ENCODE data around the gene SYVN1. TPM values are rescaled to one million over a fixed set of nuclear protein-coding genes. Genes with fewer than 3 reads are reported as not detected.
A peak's percentile ranks its signal among the peaks of the same experiment; 100 is the strongest.
"Not testable (repeated sequence)": the region's sequence is repeated elsewhere in the genome, so short reads cannot be mapped to it uniquely, and the experiment has no call there.

Gene SYVN1
- total RNA-seq, 4 donors from 2014 or later = 28.8 to 103 (median 69.7) TPM

- Histone ChIP-seq H3K36me3 (peaks cover 4% of the 10 kb centered on the region in 2 donors), H3K4me1 (peaks cover 30 to 39% of the 10 kb centered on the region in 2 donors), H3K27me3 (no peaks in the 10 kb centered on the region), H3K27ac (peak overlapping the region; percentile 74 to 99 (median 92)), H3K4me3 (replicated peaks in 1 of 3) (peak overlapping the region; percentile 22 to 84 (median 83)), H3K9me3 (no peaks in the 10 kb centered on the region)
- intact Hi-C loops (cut with DNase I) = loop anchor here (5.0 kb wide), 2 partner anchors 49 to 69 kb away; partner anchors contain the start of genes SYVN1 and TM7SF2
- TF ChIP-seq CTCF (IDR thresholded peaks at IDR 0.05) (peak in 5 of 6 experiments; percentile 20 to 62 (median 43)), POLR2A (IDR thresholded peaks at IDR 0.05) (peak in 1 of 2 donors; percentile 47)
- WGBS, 2 donors = 0 to 2% methylated on average over 3 to 31 of the region's 60 CpGs
- DNase-seq = peak; percentile 67 to 69
These were observed 46.7 kb upstream of the SYVN1 start for GRCh38 chr11:65180877-65181568.

GRCh38 chr11:65174571-65175010 lies 40.3 kb upstream of the SYVN1 start:
- H3K36me3 ChIP-seq; H3K4me3 ChIP-seq (replicated peaks in 1 of 3); H3K27me3 ChIP-seq; H3K9me3 ChIP-seq; DNase-seq; H3K27ac ChIP-seq; intact Hi-C loops (cut with DNase I); H3K4me1 ChIP-seq: not testable (repeated sequence)
- 59 to 63% methylated on average over 2 of the region's 2 CpGs for WGBS, 2 donors

- Histone ChIP-seq H3K9me3 (no peaks in the 10 kb centered on the region), H3K4me1 (no peaks in the 10 kb centered on the region), H3K27me3 (no peaks in the 10 kb centered on the region), H3K36me3 (no peaks in the 10 kb centered on the region), H3K27ac (no peak overlapping the region), H3K4me3 (replicated peaks in 1 of 3) (no peak overlapping the region)
- DNase-seq = no peak
- intact Hi-C loops (cut with DNase I) = no loop called here
- no peak for TF ChIP-seq CTCF (IDR thresholded peaks at IDR 0.05)
- no peak for TF ChIP-seq POLR2A (IDR thresholded peaks at IDR 0.05)
- 67 to 75% methylated on average over 3 to 10 of the region's 10 CpGs for WGBS, 2 donors
These were observed 38.3 kb upstream of the SYVN1 start for GRCh38 chr11:65172600-65172999.

- Histone ChIP-seq H3K27me3 (no peaks in the 10 kb centered on the region), H3K36me3 (no peaks in the 10 kb centered on the region), H3K4me3 (replicated peaks in 1 of 3) (no peak within 1 kb of the TSS), H3K9me3 (no peaks in the 10 kb centered on the region), H3K27ac (no peak within 1 kb of the TSS), H3K4me1 (no peaks in the 10 kb centered on the region)
- intact Hi-C loops (cut with DNase I) = no loop called here
- DNase-seq = no peak
- 84 to 90% methylated on average over 6 to 16 of the region's 21 CpGs for WGBS, 2 donors
- TF ChIP-seq CTCF (IDR thresholded peaks at IDR 0.05) (no peak), POLR2A (IDR thresholded peaks at IDR 0.05) (no peak)
These were observed 35.8 kb upstream of the SYVN1 start, which contains the start of gene SPDYC for GRCh38 chr11:65170058-65170534. TSS of gene SPDYC (plus strand) at chr11:65170233. CDS start at chr11:65171358, 1,125 bp downstream.

- DNase-seq = no peak
- H3K27me3 ChIP-seq = no peaks in the 10 kb centered on the region
- no peaks in the 10 kb centered on the region for H3K4me1 ChIP-seq
- TF ChIP-seq POLR2A (IDR thresholded peaks at IDR 0.05) (no peak), CTCF (IDR thresholded peaks at IDR 0.05) (no peak)
- H3K27ac ChIP-seq = no peak overlapping the region
- H3K9me3 ChIP-seq = no peaks in the 10 kb centered on the region
- no peaks in the 10 kb centered on the region for H3K36me3 ChIP-seq
- 80 to 81% methylated on average over 11 of the region's 11 CpGs for WGBS, 2 donors
- intact Hi-C loops (cut with DNase I) = no loop called here
- no peak overlapping the region for H3K4me3 ChIP-seq (replicated peaks in 1 of 3)
These were observed 34.9 kb upstream of the SYVN1 start for GRCh38 chr11:65169164-65169641.

Measured in thyroid gland (tissue), 4 donors.